ELR (cell line): ENCODE measurements around the gene ILDR1.
"Not testable (repeated sequence)": the region's sequence is repeated elsewhere in the genome, so short reads cannot be mapped to it uniquely, and the experiment has no call there.

Experiments used
- DNase-seq: peaks from one replicate; pipeline ENCODE4 v3.0.0-alpha.2; 2015; ENCODE audit warnings: low read depth

Gene ILDR1

DNA sequence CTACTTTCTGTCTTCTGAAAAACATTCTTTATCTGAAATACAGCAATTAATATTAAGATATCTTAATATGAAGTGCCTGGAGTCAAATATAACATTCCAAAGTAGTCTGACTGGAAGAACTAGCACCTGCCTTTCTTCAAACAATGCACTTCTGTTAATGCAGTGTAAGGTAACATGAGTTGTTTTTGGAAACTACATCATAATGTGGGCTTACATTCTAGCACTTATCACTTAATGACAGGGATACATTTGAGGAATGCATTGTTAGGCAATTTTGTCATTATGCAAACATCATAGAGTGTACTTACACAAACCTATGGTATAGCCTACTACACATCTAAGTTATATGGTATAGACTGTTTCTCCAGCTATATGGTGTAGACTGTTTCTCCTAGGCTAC, 78.6 kb downstream of the ILDR1 start:
- DNase-seq, result no peak

DNA sequence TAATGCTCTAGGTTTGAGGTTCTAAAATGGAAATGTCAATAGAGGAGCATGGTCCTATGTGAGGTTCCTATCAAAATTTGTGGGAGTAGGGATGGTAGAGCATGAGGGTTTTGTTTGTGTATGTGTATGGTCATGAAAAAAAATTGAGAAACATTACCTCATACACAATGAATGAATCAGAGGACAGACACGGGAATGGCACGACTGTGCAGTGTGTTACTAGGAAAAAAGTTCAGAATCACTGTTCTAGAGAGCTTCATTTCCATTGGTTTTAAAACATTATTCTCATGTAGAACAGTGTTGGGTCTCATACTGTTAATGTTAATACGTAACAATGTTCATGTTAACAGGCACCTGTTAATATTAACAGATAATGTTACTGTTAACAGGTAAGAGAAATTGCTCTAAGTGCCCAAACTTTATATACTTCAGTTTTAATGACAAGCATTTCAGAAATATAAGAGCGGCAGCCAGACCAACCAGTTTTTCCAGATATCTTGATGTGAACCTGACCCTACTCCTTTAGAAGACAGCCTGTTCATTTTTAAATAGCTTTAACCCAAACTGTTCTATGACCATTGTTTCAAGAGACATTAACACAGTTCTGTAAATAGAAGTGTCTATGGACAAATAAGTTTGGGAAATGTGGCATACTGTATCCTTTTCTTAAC, 79.8 kb downstream of the ILDR1 start:
- DNase-seq, result no peak

DNA sequence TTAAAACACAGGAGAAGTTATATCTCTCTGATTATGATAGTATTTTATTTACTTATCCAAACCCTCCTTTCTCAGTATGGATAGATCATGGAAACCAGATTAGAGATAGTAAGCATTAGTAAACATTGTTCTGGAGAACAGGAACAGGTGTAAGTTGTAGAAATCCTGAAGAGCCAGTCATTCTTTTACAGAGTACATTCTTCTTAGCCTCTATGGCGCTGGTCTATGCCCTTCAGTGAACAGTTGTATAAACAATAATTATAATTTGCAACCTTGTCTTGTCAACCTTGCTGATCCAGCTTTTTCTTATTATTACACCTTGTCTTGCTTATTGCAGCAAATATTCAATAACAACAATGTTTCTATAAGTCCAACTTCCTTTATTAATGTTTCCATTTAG, 80.5 kb downstream of the ILDR1 start:
- no peak for DNase-seq

DNA sequence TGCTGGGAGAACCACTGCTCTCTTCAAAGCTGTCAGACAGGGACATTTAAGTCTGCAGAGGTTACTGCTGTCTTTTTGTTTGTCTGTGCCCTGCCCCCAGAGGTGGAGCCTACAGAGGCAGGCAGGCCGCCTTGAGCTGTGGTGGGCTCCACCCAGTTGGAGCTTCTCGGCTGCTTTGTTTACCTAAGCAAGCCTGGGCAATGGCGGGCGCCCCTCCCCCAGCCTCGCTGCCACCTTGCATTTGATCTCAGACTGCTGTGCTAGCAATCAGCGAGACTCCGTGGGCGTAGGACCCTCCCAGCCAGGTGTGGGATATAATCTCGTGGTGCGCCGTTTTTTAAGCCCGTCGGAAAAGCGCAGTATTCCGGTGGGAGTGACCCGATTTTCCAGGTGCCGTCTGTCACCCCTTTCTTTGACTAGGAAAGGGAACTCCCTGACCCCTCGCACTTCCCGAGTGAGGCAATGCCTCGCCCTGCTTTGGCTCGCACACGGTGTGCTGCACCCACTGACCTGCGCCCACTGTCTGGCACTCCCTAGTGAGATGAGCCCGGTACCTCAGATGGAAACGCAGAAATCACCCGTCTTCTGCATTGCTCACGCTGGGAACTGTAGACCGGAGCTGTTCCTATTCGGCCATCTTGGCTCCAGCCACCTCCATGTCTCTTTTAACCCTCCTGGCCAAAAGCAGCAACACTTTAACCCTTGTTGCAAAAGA, 83.7 kb downstream of the ILDR1 start:
- DNase-seq, result not testable (repeated sequence)
